Measurements from ENCODE around the gene LRRC30.

The LRRC30 gene

GRCh38 chr18:7233134-7233810, 2.4 kb downstream of the LRRC30 start:
- H3K9ac ChIP-seq (ENCODE audit: low read length), result no peak overlapping the region

GRCh38 chr18:7234091-7234490, 3.2 kb downstream of the LRRC30 start:
- Histone ChIP-seq H3K4me3 (ENCODE audit: low read length) (no peak overlapping the region), H3K36me3 (replicated peaks; ENCODE audit: low read depth, low read length) (no peaks in the 10 kb centered on the region), H3K4me2 (ENCODE audit: low read length) (no peak overlapping the region), H3K9me3 (ENCODE audit: insufficient read depth, low read length) (no peaks in the 10 kb centered on the region), H3K27ac (ENCODE audit: low read length) (no peak overlapping the region), H3K79me2 (ENCODE audit: low read length) (no peaks in the 10 kb centered on the region), H4K20me1 (ENCODE audit: insufficient read depth, low read length) (no peaks in the 10 kb centered on the region), H3K9ac (ENCODE audit: low read length) (no peak overlapping the region), H2AFZ (ENCODE audit: low read depth, low read length) (no peak overlapping the region), H3K4me1 (ENCODE audit: low read length) (no peaks in the 10 kb centered on the region), H3K27me3 (ENCODE audit: low read depth, low read length) (no peaks in the 10 kb centered on the region)
- TF ChIP-seq EZH2phosphoT487 (IDR thresholded peaks at IDR 0.05; ENCODE audit: low read depth) (no peak), CTCF (IDR thresholded peaks at IDR 0.05; ENCODE audit: low read depth, low read length) (no peak)

More at GRCh38 chr18:7233134-7233810, 2.4 kb downstream of the LRRC30 start:
- H4K20me1 ChIP-seq (ENCODE audit: insufficient read depth, low read length), result no peaks in the 10 kb centered on the region
- no peaks in the 10 kb centered on the region for H3K9me3 ChIP-seq (ENCODE audit: insufficient read depth, low read length)
- no peak overlapping the region for H2AFZ ChIP-seq (ENCODE audit: low read depth, low read length)
- H3K4me3 ChIP-seq (ENCODE audit: low read length), result no peak overlapping the region
- H3K4me1 ChIP-seq (ENCODE audit: low read length), result no peaks in the 10 kb centered on the region
- H3K79me2 ChIP-seq (ENCODE audit: low read length), result no peaks in the 10 kb centered on the region
- TF ChIP-seq EZH2phosphoT487 (IDR thresholded peaks at IDR 0.05; ENCODE audit: low read depth), result no peak
- no peak for TF ChIP-seq CTCF (IDR thresholded peaks at IDR 0.05; ENCODE audit: low read depth, low read length)
- H3K27me3 ChIP-seq (ENCODE audit: low read depth, low read length), result no peaks in the 10 kb centered on the region
- no peak overlapping the region for H3K27ac ChIP-seq (ENCODE audit: low read length)
- no peaks in the 10 kb centered on the region for H3K36me3 ChIP-seq (replicated peaks; ENCODE audit: low read depth, low read length)
- no peak overlapping the region for H3K4me2 ChIP-seq (ENCODE audit: low read length)

- TF ChIP-seq EZH2phosphoT487 (IDR thresholded peaks at IDR 0.05; ENCODE audit: low read depth) (no peak), CTCF (IDR thresholded peaks at IDR 0.05; ENCODE audit: low read depth, low read length) (no peak)
- Histone ChIP-seq H3K4me3 (ENCODE audit: low read length) (no peak overlapping the region), H3K9ac (ENCODE audit: low read length) (no peak overlapping the region), H3K9me3 (ENCODE audit: insufficient read depth, low read length) (no peaks in the 10 kb centered on the region), H3K4me2 (ENCODE audit: low read length) (no peak overlapping the region), H3K36me3 (replicated peaks; ENCODE audit: low read depth, low read length) (no peaks in the 10 kb centered on the region), H4K20me1 (ENCODE audit: insufficient read depth, low read length) (no peaks in the 10 kb centered on the region), H3K27ac (ENCODE audit: low read length) (no peak overlapping the region), H3K4me1 (ENCODE audit: low read length) (no peaks in the 10 kb centered on the region), H3K79me2 (ENCODE audit: low read length) (no peaks in the 10 kb centered on the region), H3K27me3 (ENCODE audit: low read depth, low read length) (no peaks in the 10 kb centered on the region), H2AFZ (ENCODE audit: low read depth, low read length) (no peak overlapping the region)
These were observed 4.1 kb downstream of the LRRC30 start for GRCh38 chr18:7234956-7235355.

- Histone ChIP-seq H2AFZ (ENCODE audit: low read depth, low read length) (no peak overlapping the region), H3K79me2 (ENCODE audit: low read length) (no peaks in the 10 kb centered on the region), H3K27ac (ENCODE audit: low read length) (no peak overlapping the region), H4K20me1 (ENCODE audit: insufficient read depth, low read length) (no peaks in the 10 kb centered on the region), H3K36me3 (replicated peaks; ENCODE audit: low read depth, low read length) (no peaks in the 10 kb centered on the region), H3K4me1 (ENCODE audit: low read length) (no peaks in the 10 kb centered on the region), H3K27me3 (ENCODE audit: low read depth, low read length) (no peaks in the 10 kb centered on the region), H3K9ac (ENCODE audit: low read length) (no peak overlapping the region), H3K4me3 (ENCODE audit: low read length) (no peak overlapping the region), H3K4me2 (ENCODE audit: low read length) (no peak overlapping the region), H3K9me3 (ENCODE audit: insufficient read depth, low read length) (no peaks in the 10 kb centered on the region)
- TF ChIP-seq EZH2phosphoT487 (IDR thresholded peaks at IDR 0.05; ENCODE audit: low read depth), result no peak
- TF ChIP-seq CTCF (IDR thresholded peaks at IDR 0.05; ENCODE audit: low read depth, low read length), result no peak
These were observed 5.2 kb downstream of the LRRC30 start for GRCh38 chr18:7236072-7236471.

Measured in OCI-LY3 (cell line).